PC-3 (cell line): ENCODE data around the gene PDXK.

Experiments used
- EZH2 ChIP-seq: fragments of 300-600 bp; sonication (generic); IDR thresholded peaks from one replicate; pipeline ENCODE4 v1.6.1; 2017; ENCODE audit warnings: antibody characterized with exemption, mild to moderate bottlenecking, low read length; ENCODE audit not compliant: unreplicated experiment
- EZH2phosphoT487 ChIP-seq: fragments of 300-600 bp; sonication (generic); IDR thresholded peaks from 2 replicates; pipeline ENCODE4 v1.6.1; 2018; ENCODE audit warnings: mild to moderate bottlenecking, antibody characterized with exemption, low read length, borderline replicate concordance
- TF ChIP-seq, protein P1 (sequence below): fragments of 300-600 bp; sonication (generic); conservative IDR thresholded peaks from 2 replicates; pipeline ENCODE4 v1.5.1; 2017; ENCODE audit warnings: antibody characterized with exemption, low read depth, mild to moderate bottlenecking, low read length

- TF ChIP-seq, protein P1, sequence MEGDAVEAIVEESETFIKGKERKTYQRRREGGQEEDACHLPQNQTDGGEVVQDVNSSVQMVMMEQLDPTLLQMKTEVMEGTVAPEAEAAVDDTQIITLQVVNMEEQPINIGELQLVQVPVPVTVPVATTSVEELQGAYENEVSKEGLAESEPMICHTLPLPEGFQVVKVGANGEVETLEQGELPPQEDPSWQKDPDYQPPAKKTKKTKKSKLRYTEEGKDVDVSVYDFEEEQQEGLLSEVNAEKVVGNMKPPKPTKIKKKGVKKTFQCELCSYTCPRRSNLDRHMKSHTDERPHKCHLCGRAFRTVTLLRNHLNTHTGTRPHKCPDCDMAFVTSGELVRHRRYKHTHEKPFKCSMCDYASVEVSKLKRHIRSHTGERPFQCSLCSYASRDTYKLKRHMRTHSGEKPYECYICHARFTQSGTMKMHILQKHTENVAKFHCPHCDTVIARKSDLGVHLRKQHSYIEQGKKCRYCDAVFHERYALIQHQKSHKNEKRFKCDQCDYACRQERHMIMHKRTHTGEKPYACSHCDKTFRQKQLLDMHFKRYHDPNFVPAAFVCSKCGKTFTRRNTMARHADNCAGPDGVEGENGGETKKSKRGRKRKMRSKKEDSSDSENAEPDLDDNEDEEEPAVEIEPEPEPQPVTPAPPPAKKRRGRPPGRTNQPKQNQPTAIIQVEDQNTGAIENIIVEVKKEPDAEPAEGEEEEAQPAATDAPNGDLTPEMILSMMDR, result no peak
- no peak for TF ChIP-seq EZH2phosphoT487
- no peak for TF ChIP-seq EZH2
Observed at GRCh38 chr21:43802713-43803313, 83.9 kb downstream of the PDXK start.
